Middle frontal gyrus (tissue), 1 donor: ENCODE results near the gene COMMD3.
"Not testable (repeated sequence)": the region's sequence is repeated elsewhere in the genome, so short reads cannot be mapped to it uniquely, and the experiment has no call there.

Experiments used
- DNase-seq: peaks from one replicate; pipeline ENCODE4 v3.0.0-alpha.2; 2015; ENCODE audit warnings: low spot score; ENCODE audit errors: extremely low spot score

COMMD3 gene

GRCh38 chr10:22316286-22317075, at the start of gene COMMD3:
Gene COMMD3, plus strand, starts transcription at chr10:22316388. Its CDS starts 30 bp downstream, at chr10:22316418.
- peak; percentile 81 for DNase-seq

GRCh38 chr10:22268503-22268902, 47.7 kb upstream of the COMMD3 start:
- no peak for DNase-seq

- no peak for DNase-seq
Measured at GRCh38 chr10:22271786-22272185, 44.4 kb upstream of the COMMD3 start.

GRCh38 chr10:22278441-22278782, 37.8 kb upstream of the COMMD3 start:
- DNase-seq = no peak

GRCh38 chr10:22280078-22280477, 36.1 kb upstream of the COMMD3 start:
- DNase-seq = no peak

- no peak for DNase-seq
Measured at GRCh38 chr10:22285130-22285529, 31.1 kb upstream of the COMMD3 start.

- DNase-seq = no peak
Measured at GRCh38 chr10:22293747-22294404, 22.3 kb upstream of the COMMD3 start.

- DNase-seq = no peak
Measured at GRCh38 chr10:22294694-22295093, 21.5 kb upstream of the COMMD3 start.

- DNase-seq = no peak
Measured at GRCh38 chr10:22301193-22301592, 15.0 kb upstream of the COMMD3 start.

- no peak for DNase-seq
Measured at GRCh38 chr10:22303461-22303860, 12.7 kb upstream of the COMMD3 start.

- DNase-seq = no peak
Measured at GRCh38 chr10:22305721-22306120, 10.5 kb upstream of the COMMD3 start.

- DNase-seq = no peak
Measured at GRCh38 chr10:22308390-22308789, 7.8 kb upstream of the COMMD3 start.

GRCh38 chr10:22309180-22310000, 6.8 kb upstream of the COMMD3 start:
- no peak for DNase-seq

- DNase-seq = not testable (repeated sequence)
Measured at GRCh38 chr10:22310012-22310411, 6.2 kb upstream of the COMMD3 start.

- DNase-seq = no peak
Measured at GRCh38 chr10:22310928-22311327, 5.3 kb upstream of the COMMD3 start.

GRCh38 chr10:22314852-22315251, 1.3 kb upstream of the COMMD3 start:
- no peak for DNase-seq

- DNase-seq = no peak
Measured at GRCh38 chr10:22315455-22316285, 518 bp upstream of the COMMD3 start.

GRCh38 chr10:22317076-22317370, 835 bp downstream of the COMMD3 start:
- no peak for DNase-seq

- DNase-seq = no peak
Measured at GRCh38 chr10:22317771-22318565, 1.8 kb downstream of the COMMD3 start.

GRCh38 chr10:22318772-22319171, 2.6 kb downstream of the COMMD3 start:
- no peak for DNase-seq

GRCh38 chr10:22319547-22319979, 3.4 kb downstream of the COMMD3 start:
- DNase-seq = no peak
